Heart left ventricle (tissue), 16 donors: ENCODE results near the gene SOCS3. TPM values are rescaled to one million over a fixed set of nuclear protein-coding genes. Genes with fewer than 3 reads are reported as not detected.

ENCODE experiments used
- ATAC-seq, 4 donors: fragments of 200-7000 bp; cut with Tn5 transposase; one replicate each; pipeline ENCODE4 v1.9.1; 2020 to 2022; ENCODE audit warnings: moderate library complexity in 4 of 4, mild to moderate bottlenecking in 3 of 4, moderate number of reproducible peaks in 1 of 4
- DNase-seq, 5 donors: peaks; one replicate each; pipeline ENCODE4 v3.0.0-alpha.2; 2020
- H3K27ac ChIP-seq, 12 donors: fragments of 200-600 bp; sonication (generic) in 4 of 12; one replicate each; pipeline versions ENCODE4 v1.5.0 to v1.8.0; 2016 to 2022; ENCODE audit warnings: mild to moderate bottlenecking in 2 of 12
- H3K27me3 ChIP-seq, 9 donors: fragments of 200-600 bp; sonication (generic) in 2 of 9; one replicate each; pipeline versions ENCODE4 v1.5.1 to v1.8.0; 2016 to 2022; ENCODE audit warnings: mild to moderate bottlenecking in 3 of 9
- H3K36me3 ChIP-seq, 9 donors: fragments of 200-600 bp; sonication (generic) in 2 of 9; one replicate each; pipeline versions ENCODE4 v1.5.0 to v1.8.0; 2018 to 2022; ENCODE audit warnings: mild to moderate bottlenecking in 2 of 9
- H3K4me1 ChIP-seq, 12 donors: fragments of 200-600 bp; sonication (generic) in 4 of 12; one replicate each; pipeline versions ENCODE4 v1.5.0 to v1.8.0; 2016 to 2022; ENCODE audit warnings: mild to moderate bottlenecking in 3 of 12
- H3K4me3 ChIP-seq, 12 donors: fragments of 200-600 bp; sonication (generic) in 4 of 12; one replicate each; pipeline versions ENCODE4 v1.5.0 to v1.8.0; 2017 to 2022; ENCODE audit warnings: mild to moderate bottlenecking in 9 of 12, moderate library complexity in 4 of 12
- H3K9me3 ChIP-seq, 12 donors: fragments of 200-600 bp; sonication (generic) in 4 of 12; one replicate each; pipeline versions ENCODE4 v1.5.0 to v1.8.0; 2016 to 2022; ENCODE audit warnings: mild to moderate bottlenecking in 1 of 12
- CTCF ChIP-seq, 12 donors: fragments of 200-600 bp; sonication (generic) in 4 of 12; IDR thresholded peaks; one replicate each; pipeline versions ENCODE4 v1.5.0 to v1.8.0; 2018 to 2022; ENCODE audit warnings: antibody characterized with exemption in 12 of 12, mild to moderate bottlenecking in 5 of 12
- POLR2A ChIP-seq, 2 donors: fragments of 450-650 bp; IDR thresholded peaks; one replicate each; pipeline ENCODE4 v1.6.1; 2017; ENCODE audit warnings: antibody characterized with exemption in 2 of 2, mild to moderate bottlenecking in 2 of 2, moderate library complexity in 2 of 2
- WGBS, 4 donors: extraction: QIAGEN DNeasy Blood & Tissue Kit in 2 of 4; methylation state at CpG; one replicate each; pipeline versions ENCODE4 v1.1.5 to v1.1.7; 2013 to 2018; 5-methylcytosine and 5-hydroxymethylcytosine counted together
- intact Hi-C, 10 donors: fragments of 100-400 bp; cut with DNase I; formaldehyde crosslinking; loops; one replicate each; pipeline versions ENCODE4 v1.11.1 to v1.14.2; 2022
- long read RNA-seq, 3 donors: library from polyadenylated mRNA; unstranded; transcript quantifications; one replicate each; pipeline ENCODE4 v2.0.0, GENCODE V29; 2020 to 2021
- polyA plus RNA-seq, 2 donors: library from polyadenylated mRNA; stranded (reverse); fragments of 200-250 nt; gene quantifications; one replicate each; pipeline ENCODE4 v1.2.3, GENCODE V29; 2013
- total RNA-seq, 9 donors: library from RNA; depleted of rRNA in 2 of 9; stranded (reverse); fragments of >200 nt in 2 of 9; fragmentation: NEBNext Ultra II Directional in 3 of 9; extraction: Animal tissue kit (Norgen Biotek cat#: 25700) in 3 of 9; gene quantifications; one replicate each; pipeline versions ENCODE4 v1.1.0 to v1.2.4, GENCODE V29; 2016 to 2023
- donor health status: ischemic (EF 13 %, LVEDD 7.1; RV severe dilation, severe dysfunction).
- donor health status: healthy with polysubstance abuse.
- donor health status: DM: no; HTN: yes; CAD: no.
- donor health status: DM: no; HTN: no; CAD: no.
- donor health status: ischemic (EF 25% LVEDD 6.9; RV normal size, moderate dysfunction).
- donor health status: ischemic (EF 25% LVEDD 5.7; RV mildly dilated, moderate dysfunction).
- donor health status: healthy.
- donor health status: DM: yes; HTN: yes; CAD: no.
- donor health status: ischemic (EF 35%, LVEDD 5.7; RV mildly dilated, moderate dysfunction).
- donor health status: nonischemic (EF 11% LVEDD 7.7; RV severe dilation, severe dysfunction).
- donor health status: DM: yes; HTN: yes; CAD: no.
- donor health status: PGD.
- donor health status: ischemic (EF 29% LVEDD 5.4; RV normal size, mild dysfunction).
- donor health status: nonischemic (EF 23%, LVEDD 6.1; RV moderate dilation, normal function).

Gene SOCS3
- total RNA-seq (100 to 1,000 TPM in 1 of 9 donors, 10 to 100 TPM in 5, 1 to 10 TPM in 3; 4.6 to 134 (median 18.4) TPM), polyA plus RNA-seq (10 to 100 TPM; 15.2 to 15.9 TPM)
- long read RNA-seq, donor 1, transcript SOCS3-201 (2 exons, 2,734 nt): major isoform, 44 of 59 reads
- long read RNA-seq, donor 1, partial matches to known transcripts: 0 of 59 reads
- long read RNA-seq, donor 1, other reads (novel, unspliced or antisense): 15 of 59 reads
- long read RNA-seq, donor 2, transcript SOCS3-201 (2 exons, 2,734 nt): major isoform, 81 of 286 reads
- long read RNA-seq, donor 2, partial matches to known transcripts: 0 of 286 reads
- long read RNA-seq, donor 2, other reads (novel, unspliced or antisense): 205 of 286 reads
- long read RNA-seq, donor 3, transcript SOCS3-201 (2 exons, 2,734 nt): major isoform, 19 of 25 reads
- long read RNA-seq, donor 3, partial matches to known transcripts: 0 of 25 reads
- long read RNA-seq, donor 3, other reads (novel, unspliced or antisense): 6 of 25 reads

- intact Hi-C loops: loop anchor here in 9 of 10 donors (1.0 to 5.0 kb wide), 11 partner anchors 35 to 73 kb away; no protein-coding TSS in a partner anchor
- peak within 1 kb of the TSS; percentile 56 to 97 (median 82) for H3K4me3 ChIP-seq
- ATAC-seq (peak; percentile 76 to 88 (median 86)), DNase-seq (peak; percentile 95 to 98 (median 96))
- no peaks in the 10 kb centered on the region for H3K27me3 ChIP-seq
- H3K27ac ChIP-seq: peak within 1 kb of the TSS; percentile 91 to 100 (median 97)
- H3K36me3 ChIP-seq: peaks cover 0 to 40% (median 16%) of the 10 kb centered on the region in 9 donors
- H3K9me3 ChIP-seq: no peaks in the 10 kb centered on the region
- TF ChIP-seq POLR2A (IDR thresholded peaks at IDR 0.05) (peak in 1 of 2 donors; percentile 98), CTCF (IDR thresholded peaks at IDR 0.05) (no peak)
- 0 to 1% (median 0%) methylated on average over 22 to 59 of the region's 59 CpGs for WGBS, 4 donors
- H3K4me1 ChIP-seq: peaks cover 0 to 55% (median 38%) of the 10 kb centered on the region in 12 donors
Measured at GRCh38 chr17:78359997-78360370, at the start of gene SOCS3. TSS of gene SOCS3 (minus strand) at chr17:78360077. CDS start at chr17:78359095, 982 bp downstream.

- TF ChIP-seq CTCF (IDR thresholded peaks at IDR 0.05): no peak
- TF ChIP-seq POLR2A (IDR thresholded peaks at IDR 0.05): no peak
- peaks cover 0 to 45% (median 23%) of the 10 kb centered on the region in 9 donors for H3K36me3 ChIP-seq
- no peak overlapping the region for H3K4me3 ChIP-seq
- H3K27me3 ChIP-seq: no peaks in the 10 kb centered on the region
- DNase-seq: no peak
- H3K4me1 ChIP-seq: peaks cover 7 to 64% (median 50%) of the 10 kb centered on the region in 12 donors
- WGBS, 4 donors: 61 to 70% (median 64%) methylated on average over 12 of the region's 12 CpGs
- no peaks in the 10 kb centered on the region for H3K9me3 ChIP-seq
- intact Hi-C loops: no loop called here
- peak overlapping the region in 1 of 12 donors; percentile 32 for H3K27ac ChIP-seq
- no peak for ATAC-seq
Measured at GRCh38 chr17:78409191-78409928, 49.5 kb upstream of the SOCS3 start.

- Histone ChIP-seq H3K4me3 (no peak overlapping the region), H3K27me3 (no peaks in the 10 kb centered on the region), H3K27ac (peak overlapping the region in 1 of 12 donors; percentile 32), H3K36me3 (peaks cover 0 to 52% (median 31%) of the 10 kb centered on the region in 9 donors), H3K4me1 (peaks cover 0 to 56% (median 42%) of the 10 kb centered on the region in 12 donors), H3K9me3 (no peaks in the 10 kb centered on the region)
- intact Hi-C loops: no loop called here
- TF ChIP-seq CTCF (IDR thresholded peaks at IDR 0.05): no peak
- no peak for TF ChIP-seq POLR2A (IDR thresholded peaks at IDR 0.05)
- WGBS, 4 donors: 82 to 94% (median 86%) methylated on average over 21 to 23 of the region's 23 CpGs
- ATAC-seq (no peak), DNase-seq (no peak)
Measured at GRCh38 chr17:78408476-78409050, 48.7 kb upstream of the SOCS3 start.
